Stimulated activated CD4-positive, alpha-beta T cell treated with anti-CD3 and anti-CD28 coated beads, Interleukin-2, amount 100 ng/mL, for 4 hours (primary cell): ENCODE data around the gene LRCOL1.

Experiments used
- DNase-seq: peaks from one replicate; pipeline ENCODE4 v3.0.0-alpha.2; 2020; ENCODE audit warnings: low read depth

LRCOL1 gene

DNA sequence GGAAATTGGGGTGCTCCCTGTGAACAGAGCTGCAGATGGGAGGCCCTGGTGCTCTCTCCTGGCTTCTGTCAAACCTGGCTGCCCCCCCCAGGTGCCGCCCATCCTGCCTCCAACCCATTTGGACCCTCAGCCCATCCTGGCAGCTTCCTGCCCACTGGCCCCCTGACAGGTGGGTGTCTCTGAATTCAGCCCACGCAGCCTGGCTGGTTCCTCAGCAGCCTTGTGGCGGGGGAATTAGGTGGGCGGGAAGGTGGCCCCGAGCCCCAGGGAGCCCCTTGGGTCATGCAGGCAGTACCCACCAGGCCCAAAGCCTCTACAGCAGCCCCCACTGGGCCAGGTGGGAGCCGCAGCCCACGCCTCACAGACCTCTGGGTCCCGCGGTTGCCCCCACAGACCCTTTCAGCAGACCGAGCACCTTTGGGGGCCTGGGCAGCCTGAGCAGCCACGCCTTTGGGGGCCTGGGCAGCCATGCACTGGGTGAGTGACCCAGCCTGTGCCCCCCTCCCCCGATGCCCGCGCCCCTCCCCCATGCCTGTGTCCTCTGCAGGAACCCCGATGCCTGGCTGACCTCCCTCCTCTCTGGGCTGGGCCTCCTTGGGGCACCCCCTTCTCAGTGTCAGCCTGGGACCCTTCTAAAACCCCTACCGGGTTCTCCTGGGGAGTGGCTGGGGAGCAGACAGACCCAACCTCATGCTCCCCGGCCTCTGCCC, 28.9 kb downstream of the LRCOL1 start:
- no peak for DNase-seq

DNA sequence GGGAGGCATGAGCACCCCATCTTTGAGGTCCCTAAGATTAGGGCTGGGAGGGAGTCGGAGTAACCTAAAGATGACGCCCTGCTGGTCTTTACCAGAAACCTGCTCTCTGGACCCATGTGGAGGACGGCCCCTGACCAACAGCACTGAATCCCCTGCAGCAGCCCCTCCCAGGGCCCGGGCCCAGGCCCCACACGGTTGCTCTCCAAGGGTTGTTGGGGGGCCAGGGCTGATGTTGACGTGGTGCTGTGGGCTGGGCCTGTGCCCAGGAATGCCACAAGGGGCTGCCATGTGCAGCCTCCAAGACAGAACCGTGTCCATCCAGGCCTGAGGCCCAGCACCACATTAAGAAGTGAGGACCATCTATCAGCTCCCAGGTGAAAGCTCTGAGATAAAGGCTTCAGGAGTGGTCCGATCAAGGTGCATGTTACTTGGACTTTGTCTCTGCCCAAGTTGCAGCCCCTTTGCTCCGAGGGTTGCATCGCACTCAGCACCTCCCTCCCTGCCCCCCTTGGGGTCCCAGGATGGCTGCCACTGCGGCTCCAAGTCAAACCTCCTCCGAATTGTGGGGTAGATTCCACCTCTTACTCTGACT, 29.6 kb downstream of the LRCOL1 start:
- no peak for DNase-seq

DNA sequence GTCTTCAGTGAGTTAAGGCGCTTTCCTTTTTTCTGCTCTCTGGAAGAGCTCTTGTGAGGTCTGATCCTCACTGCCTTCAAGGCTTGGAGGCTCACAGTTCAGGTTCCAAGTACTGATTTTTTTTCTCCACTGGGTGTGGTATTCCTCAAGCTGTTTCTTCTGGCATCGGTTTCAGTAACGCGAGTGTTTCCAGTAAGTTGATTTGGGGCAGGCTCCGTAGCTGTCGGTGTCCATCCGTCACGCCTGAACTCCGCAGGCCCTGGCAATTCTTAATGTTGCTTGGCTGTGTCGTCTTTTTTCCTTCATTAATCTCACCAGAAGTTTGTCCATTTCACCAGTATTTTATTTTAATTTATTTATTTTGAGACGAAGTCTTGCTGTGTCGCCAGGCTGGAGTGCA, 30.6 kb downstream of the LRCOL1 start:
- DNase-seq: no peak

DNA sequence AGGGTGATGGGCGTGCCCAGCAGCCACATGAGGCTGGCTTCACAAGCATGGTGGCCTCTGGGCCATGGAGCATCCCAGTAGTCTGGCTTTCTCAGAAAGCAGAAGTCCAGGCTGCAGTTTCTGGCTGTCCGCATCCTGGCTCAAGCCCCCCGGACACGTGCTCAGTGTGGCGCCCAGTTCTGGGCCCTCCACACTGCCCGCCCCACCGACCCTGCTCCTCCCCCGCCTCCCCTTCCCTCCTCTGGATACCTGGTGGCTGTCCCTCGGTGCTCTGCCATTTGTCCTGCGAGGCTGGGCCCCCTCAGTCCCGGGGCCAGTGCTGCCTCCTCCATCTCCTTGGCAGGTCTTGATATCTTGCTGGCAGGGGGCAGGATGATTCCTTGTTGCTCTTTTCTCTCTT, 31.6 kb downstream of the LRCOL1 start:
- no peak for DNase-seq

DNA sequence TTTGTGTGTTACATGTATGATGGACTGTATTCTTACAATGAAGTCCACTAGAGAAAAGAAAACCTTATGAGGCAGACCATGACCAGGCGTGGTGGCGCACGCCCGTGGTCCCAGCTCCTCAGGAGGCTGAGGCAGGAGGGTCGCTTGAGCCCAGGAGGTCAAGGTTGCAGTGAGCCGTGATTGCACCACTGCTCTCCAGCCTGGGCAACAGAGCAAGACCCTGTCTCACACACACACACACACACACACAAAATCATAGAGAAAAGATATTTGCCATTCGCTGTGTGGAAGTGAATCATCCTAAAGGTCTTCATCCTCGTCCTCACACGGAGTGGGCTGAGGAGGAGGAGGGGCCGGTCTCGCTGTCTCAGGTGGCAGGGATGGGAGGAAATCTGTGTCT, 32.3 kb downstream of the LRCOL1 start:
- DNase-seq: no peak

DNA sequence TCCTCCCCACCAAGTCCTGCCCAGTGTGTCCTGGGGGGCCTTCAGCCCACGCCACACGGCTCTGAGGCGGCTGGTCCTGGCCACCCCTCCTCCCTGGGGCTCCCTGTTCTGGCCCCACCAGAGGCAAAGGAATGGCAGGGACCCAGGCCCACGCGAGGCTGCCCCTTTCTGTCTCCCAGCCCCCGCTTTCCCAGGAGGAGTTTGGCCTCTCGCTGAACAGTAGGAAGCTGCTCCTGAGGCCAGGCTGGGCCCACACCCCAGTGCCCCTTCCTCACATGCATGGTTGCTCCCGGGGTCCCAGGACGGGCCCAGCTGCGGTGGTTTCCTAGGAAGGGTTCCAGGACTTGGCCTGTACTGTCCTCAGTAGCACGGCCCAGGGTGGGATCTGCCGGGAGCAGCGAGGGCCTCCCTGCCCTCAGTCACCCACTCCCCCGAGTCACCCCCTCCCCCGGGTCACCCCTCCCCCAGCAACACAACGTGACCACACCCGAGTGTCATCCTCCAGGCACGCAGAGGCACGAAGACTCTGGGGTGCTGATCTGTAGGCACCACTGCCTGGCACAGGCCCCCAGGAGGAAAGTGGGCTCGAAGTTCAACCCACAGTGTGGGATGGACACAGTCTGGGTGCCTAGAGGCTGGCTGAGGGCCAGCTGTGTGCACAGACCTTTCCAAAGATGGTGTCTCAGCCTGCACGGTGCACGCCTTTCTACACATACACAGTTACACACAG, 33.0 kb downstream of the LRCOL1 start:
- no peak for DNase-seq

DNA sequence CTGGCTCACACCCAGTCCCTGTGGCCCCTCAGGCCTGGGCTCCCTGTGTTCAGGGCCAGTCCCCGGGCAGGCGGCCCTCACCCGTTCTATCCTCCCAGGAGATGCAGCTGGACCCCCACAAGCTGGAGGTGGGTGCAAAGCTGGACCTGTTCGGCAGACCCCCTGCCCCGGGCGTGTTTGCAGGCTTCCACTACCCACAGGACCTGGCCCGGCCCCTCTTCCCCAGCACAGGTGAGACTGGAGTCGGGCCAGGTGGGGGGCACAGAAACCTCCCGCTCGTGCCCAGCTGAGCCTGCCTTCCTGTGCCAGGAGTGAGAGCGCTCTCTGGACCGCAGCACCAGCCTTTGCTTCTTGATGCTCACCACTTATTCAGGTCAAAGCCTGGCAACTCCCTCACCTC, 33.7 kb downstream of the LRCOL1 start:
- DNase-seq: no peak

DNA sequence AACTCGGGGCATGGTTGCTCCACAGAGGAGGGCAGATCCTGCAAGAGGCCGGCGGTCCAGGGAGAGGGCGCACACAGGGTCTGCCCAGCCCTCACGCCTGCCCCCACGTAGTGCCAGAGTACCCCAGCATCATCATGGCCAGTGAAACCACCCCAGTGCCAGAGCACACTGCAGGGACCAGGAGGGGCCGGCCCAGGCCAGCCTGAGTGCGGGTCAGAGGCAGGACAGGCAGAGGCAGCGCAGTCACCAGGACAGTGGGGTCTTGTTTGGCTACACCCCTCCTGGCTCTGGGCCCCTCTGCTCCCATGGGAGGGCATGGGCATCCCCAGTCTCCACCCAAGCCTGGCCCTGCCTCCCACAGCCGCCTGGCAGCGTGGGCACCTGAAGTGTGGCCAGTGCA, 34.7 kb downstream of the LRCOL1 start:
- DNase-seq: no peak

DNA sequence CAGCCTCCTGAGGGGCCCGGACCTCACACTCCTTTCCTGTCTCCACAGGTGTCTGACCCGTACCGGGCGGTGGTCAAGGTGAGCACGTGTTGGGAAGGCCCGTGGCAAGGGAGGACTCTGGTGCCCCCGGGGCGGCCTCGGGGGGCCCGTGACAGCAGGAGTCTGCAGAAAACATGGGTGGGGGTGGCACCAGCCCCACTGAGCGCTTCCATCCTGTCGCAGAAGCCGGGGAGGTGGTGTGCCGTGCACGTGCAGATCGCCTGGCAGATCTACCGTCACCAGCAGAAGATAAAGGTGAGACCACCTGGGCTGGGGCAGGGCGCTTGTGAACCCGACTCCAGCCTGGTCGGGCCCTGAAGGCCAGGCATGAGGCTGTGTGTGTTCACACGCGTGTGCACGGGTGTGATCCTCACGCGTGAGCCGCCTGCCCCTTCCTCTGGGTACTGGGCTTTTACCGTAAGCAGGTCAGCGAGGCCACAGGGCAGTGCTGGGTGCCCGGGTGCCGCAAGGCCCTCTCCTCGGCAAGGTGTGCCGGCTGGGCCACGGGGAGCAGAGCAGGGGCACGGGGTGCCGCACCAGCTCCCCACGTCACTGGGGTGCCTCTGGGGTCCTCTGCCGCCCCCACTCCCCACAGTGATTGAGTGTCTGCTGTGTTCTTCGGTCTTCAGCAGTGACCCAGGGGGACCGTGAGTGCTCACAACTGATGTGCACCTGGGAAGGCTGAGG, 35.9 kb downstream of the LRCOL1 start:
- DNase-seq: no peak

DNA sequence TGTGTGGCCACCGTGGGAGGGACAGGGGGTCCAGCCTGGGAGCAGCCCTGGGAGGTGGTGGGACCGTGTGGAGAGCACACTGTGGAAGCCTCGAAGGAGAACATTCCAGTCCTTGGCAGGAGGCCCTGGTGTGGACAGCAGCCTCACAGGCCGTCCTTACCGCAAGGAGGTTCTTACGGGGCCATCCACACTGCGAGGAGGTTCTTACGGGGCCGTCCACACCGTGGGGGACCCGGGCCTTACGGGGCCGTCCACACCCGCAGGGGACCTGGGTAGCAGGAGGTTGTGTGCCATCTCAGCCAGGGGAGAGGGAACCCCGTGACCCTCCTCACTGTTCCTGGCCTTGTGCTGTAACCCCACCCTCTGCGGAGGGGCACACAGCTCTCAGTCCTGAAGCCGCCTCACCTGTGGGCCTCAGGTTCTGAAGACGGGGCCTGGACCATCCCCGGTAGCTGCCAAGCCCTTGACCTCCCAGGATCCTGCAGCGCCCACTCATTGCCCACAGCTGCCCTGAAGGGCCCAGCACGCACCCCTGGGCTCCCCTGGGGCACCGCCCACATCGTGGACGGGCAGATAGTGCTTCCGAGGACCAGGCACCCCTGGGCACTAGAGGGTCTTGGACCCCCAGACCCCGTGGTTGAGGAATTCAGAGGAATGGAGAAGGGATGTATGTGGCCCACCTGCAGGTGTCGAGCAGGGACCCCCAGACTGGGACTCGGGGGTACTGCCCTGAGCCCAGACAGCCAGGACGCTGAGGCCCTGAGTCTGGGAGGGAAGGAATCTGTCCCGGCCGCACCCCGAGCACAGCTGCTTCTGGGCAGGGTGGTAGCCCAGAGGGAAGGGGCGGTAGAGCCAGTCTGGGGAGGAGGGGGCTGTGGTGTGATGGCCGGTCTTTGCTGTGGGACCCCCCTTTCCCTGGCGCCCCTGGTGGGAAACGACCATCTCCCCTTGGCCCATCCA, 37.3 kb downstream of the LRCOL1 start:
- no peak for DNase-seq

DNA sequence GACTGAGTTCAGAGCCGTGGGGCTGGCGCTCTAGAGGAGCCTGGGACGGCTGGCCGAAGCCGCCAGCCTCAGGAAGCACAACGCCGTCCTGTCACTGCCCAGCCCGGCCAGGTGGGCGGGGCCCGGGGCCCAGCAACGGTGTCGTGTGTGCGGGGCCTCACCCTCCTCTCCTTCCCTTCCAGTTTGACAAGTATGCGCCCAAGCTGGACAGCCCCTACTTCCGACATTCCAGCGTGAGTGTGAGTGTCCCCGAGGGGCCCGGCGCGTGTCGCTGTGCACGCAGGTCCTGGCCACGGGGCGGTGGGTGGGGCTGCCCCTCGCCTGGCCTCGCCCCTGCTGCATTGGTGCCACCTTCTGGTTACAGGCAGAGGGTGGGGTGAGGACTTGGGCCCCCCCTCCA, 38.3 kb downstream of the LRCOL1 start:
- no peak for DNase-seq

DNA sequence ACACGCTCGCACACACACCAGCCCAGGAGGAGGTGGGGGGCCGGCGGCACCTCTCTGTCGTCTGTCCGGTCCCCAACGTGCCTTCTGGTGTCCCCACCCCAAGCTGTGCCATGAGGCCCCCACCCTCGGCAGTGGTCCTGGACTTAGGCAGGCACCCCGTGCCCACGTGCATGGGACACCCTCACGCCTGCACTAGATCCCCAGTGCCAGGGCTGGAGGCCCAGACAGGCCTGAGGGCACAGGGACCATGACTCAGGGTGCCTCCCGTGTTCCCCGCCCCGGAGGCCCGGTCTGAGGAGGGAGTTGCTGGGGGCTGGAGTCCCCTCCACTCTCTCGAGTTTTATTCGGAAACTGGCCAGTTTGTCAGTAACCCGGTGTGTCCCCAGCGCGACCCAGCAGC, 38.8 kb downstream of the LRCOL1 start:
- no peak for DNase-seq

DNA sequence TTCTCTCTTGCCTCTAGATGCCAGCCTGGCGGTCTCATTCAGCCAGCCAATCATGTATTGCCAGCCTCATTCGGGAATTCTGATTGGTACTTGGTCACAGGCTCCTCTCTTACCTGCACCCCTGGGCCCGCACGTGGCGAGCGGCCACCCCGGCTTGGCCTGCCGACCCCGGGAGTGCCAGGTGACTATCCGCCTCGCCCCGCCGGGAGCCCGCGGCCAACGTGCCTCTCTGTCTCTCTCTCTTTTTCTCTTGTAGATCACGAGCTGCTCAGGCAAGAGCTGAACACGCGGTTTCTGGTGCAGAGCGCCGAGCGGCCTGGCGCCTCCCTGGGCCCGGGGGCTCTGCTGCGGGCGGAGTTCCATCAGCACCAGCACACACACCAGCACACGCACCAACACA, 39.3 kb downstream of the LRCOL1 start:
- DNase-seq: no peak

DNA sequence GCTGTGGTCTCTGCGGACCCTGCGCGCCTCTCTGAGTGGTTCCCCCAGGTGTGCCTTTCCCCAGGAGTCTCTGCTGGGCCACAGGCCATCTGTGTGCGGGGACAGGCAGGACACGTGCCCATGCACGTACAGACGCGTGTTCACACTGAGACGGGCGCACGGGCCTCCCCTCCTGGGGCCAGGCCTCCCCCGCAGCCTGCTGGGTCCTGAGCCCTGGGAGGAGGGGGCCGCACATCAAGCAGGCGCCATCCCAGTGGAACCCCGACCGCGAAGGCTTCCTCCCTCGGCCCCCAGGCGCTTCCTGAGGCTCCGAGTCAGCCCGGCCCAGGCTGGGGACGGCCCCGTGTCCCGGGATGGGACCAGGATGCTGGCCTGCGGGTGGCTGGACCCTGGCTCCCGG, 39.7 kb downstream of the LRCOL1 start:
- DNase-seq: no peak

DNA sequence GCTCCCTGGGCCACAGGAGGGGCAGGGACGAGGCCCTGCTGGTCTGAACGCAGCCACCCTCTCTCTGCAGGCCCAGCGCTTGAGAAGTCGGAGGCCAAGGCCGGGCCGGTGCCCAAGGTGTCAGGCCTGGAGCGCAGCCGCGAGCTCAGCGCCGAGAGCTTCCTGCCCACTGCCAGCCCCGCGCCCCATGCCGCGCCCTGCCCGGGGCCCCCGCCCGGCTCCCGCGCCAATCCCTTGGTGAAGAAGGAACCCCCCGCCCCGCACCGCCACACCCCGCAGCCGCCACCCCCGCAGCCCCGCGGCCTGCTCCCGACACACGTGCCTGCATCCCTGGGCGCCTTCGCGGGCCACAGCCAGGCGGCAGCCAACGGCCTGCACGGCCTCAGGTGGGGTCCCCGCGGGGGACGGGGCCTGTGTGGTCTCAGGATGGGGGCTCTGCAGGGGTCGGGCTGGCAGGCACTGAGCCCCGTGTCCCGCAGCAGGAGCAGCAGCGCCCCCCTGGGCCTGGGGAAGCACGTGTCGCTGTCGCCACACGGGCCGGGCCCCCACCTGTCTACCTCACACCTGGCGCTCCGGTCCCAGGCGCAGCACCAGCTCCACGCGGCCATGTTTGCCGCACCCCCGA, 40.4 kb downstream of the LRCOL1 start:
- DNase-seq: no peak

DNA sequence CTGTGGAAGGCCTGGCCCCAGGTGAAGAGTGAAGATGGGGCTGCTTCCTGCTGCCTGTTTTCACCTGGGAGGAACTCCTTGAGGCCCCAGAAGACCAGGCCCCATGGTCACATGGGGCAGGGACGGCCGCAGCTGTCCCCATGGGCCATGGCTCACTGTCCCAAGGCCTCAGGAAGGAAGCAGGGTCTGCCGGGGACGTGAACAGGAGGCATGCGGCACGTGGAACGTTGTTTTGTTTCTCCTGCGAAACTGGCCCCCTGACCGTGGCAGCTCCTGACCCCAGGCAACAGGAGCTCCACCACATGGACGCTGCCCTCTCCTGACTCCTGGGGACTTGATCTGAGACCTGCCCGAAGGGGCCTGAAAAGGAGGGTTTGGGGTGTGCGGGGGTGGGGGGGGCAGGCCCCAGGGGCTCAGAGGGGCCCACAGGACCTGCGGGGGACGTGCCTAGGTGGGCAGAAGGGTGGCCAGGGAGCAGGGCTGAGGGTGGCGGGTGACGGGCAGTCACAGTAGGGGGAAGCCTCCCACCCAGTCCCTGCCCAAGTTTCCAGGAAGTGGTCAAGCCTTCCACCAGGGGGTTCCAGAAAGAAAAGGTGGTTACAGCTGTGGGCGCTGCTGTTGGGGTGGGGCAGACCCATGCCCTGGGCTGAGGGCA, 41.4 kb downstream of the LRCOL1 start:
- no peak for DNase-seq

DNA sequence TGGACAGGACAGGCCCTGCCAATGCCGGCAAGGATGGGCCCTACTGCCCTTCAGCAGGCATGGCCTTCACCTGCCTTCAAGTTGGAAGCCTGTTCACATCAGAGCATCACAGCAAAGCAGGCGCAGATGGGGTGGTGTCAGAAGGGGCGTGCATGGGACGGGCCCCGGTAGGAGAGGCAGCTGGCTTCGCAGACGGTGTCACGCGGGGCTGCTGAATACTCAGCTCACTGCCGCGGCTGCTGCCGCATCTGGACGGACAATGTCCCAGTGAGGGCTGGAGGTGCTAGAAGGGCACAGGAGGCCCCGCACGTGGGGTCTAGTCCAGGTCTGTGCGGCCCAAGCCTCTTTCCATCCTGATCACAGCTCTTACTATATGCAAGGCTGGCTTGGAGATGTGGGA, 42.1 kb downstream of the LRCOL1 start:
- DNase-seq: no peak

DNA sequence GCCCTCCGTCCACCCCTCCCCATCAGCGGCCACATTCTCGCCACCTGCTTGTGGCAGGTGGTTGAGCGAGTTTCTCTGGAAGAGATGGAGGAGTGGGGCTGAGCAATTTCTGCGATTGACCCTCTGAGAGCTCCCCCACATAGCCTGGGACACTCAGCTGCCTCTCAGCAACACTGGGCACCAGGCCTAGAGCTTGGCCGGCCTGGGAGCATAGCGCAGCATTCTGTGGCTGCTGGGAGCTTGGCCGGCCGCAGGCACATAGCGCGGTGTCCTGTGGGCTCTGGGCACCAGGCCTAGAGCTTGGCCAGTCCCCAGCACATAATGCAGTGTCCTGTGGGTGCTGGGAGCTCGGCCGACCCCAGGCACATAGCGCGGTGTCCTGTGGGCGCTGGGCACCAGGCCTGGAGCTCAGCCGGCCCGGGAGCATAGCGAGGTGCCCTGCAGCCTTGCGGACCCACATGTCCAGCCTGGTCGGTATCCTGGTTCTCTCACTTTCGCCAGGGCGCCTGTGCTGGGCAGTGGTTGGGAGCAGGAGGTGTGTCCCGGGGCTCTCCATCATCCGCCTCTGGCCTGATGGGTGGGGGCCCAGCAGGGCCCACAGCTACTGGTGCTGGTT, 43.8 kb downstream of the LRCOL1 start:
- no peak for DNase-seq

DNA sequence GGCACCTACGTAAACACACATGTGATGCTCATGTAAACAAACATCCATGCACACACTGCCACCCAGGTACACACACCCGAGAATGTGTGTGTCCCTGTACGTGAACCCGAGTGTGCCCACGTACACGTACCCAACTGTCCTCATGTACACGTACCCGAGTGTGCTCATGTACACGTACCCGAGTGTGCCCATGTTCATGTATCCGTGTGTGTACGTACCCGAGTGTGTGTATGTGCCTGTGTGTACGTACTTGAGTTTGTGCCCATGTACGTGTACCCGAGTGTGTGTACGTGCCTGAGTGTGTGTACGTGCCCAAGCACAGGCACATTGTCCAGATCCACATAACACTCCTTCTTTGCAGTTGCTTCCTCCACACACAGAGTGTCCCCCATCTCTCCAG, 45.0 kb downstream of the LRCOL1 start:
- no peak for DNase-seq

DNA sequence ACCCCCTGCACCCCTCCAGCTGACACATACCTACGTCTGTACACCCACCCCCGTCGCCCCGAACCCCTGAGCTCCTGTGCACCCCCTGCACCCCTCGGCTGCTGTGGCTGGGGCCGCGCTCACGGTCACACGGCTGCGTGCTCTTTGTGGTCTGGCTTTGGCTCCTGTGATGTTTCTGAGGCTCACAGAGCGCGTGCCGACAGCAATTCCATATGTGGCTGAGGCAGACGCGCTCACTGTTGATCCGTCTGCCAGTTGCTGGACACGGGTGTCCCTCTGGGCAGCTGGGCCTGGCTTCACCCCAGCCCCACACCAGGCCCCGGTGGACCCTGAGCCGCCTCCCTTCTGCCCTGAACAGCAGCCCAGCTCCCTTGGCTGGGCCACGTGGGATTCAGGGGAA, 46.5 kb downstream of the LRCOL1 start:
- DNase-seq: no peak
